HepG2 (cell line): ENCODE measurements around the gene TMEM74B. TPM values are rescaled to one million over a fixed set of nuclear protein-coding genes. Genes with fewer than 3 reads are reported as not detected.

Source experiments
- CC2D1A ChIP-seq: sonication (generic); formaldehyde crosslinking; IDR thresholded peaks from 2 replicates; pipeline ENCODE4 v1.8.1; 2023; ENCODE audit warnings: mild to moderate bottlenecking, missing genetic modification reagents
- FOXA3 ChIP-seq: IDR thresholded peaks from 2 replicates; pipeline ENCODE4 v1.6.1; 2016; ENCODE audit warnings: missing genetic modification reagents, missing compliant biosample characterization
- GABPA ChIP-seq, 2 experiments: IDR thresholded peaks; 2 replicates each; pipeline ENCODE4 v1.6.1; 2011 to 2016; ENCODE audit warnings: low read depth in 2 of 2, low read length in 1 of 2, missing biosample characterization in 1 of 2, missing genetic modification characterization in 1 of 2
- GATAD2A ChIP-seq: IDR thresholded peaks from 2 replicates; pipeline ENCODE4 v1.6.1; 2016
- HNF4A ChIP-seq: sonication (generic); formaldehyde crosslinking; IDR thresholded peaks from 2 replicates; pipeline ENCODE4 v1.4.0; 2020; ENCODE audit warnings: missing genetic modification reagents
- HNRNPL ChIP-seq: fragments of 200-400 bp; formaldehyde crosslinking; IDR thresholded peaks from 2 replicates; pipeline ENCODE4 v1.6.1; 2017; ENCODE audit warnings: mild to moderate bottlenecking, low read depth, low read length
- MTA1 ChIP-seq: sonication (generic); formaldehyde crosslinking; IDR thresholded peaks from 2 replicates; pipeline ENCODE4 v1.4.0; 2020; ENCODE audit warnings: missing genetic modification reagents, mild to moderate bottlenecking, borderline replicate concordance
- ONECUT2 ChIP-seq: sonication (generic); formaldehyde crosslinking; IDR thresholded peaks from 2 replicates; pipeline ENCODE4 v1.4.0; 2020; ENCODE audit warnings: missing genetic modification reagents
- SP5 ChIP-seq: IDR thresholded peaks from 2 replicates; pipeline ENCODE4 v1.6.1; 2016; ENCODE audit warnings: low read depth, borderline replicate concordance
- TERF1 ChIP-seq: sonication (generic); formaldehyde crosslinking; IDR thresholded peaks from 2 replicates; pipeline ENCODE4 v1.8.0; 2022; ENCODE audit warnings: mild to moderate bottlenecking, missing genetic modification reagents, moderate library complexity
- ZNF10 ChIP-seq: sonication (generic); formaldehyde crosslinking; IDR thresholded peaks from 2 replicates; pipeline ENCODE4 v1.4.0; 2020; ENCODE audit warnings: mild to moderate bottlenecking, low read depth, missing genetic modification reagents, borderline replicate concordance
- ZNF136 ChIP-seq: sonication (generic); formaldehyde crosslinking; IDR thresholded peaks from 2 replicates; pipeline ENCODE4 v1.8.1; 2022; ENCODE audit warnings: low read depth, mild to moderate bottlenecking, moderate library complexity, missing genetic modification reagents
- ZNF30 ChIP-seq: sonication (generic); formaldehyde crosslinking; IDR thresholded peaks from 2 replicates; pipeline ENCODE4 v1.5.0; 2020; ENCODE audit warnings: mild to moderate bottlenecking, missing genetic modification reagents
- ZNF331 ChIP-seq: sonication (generic); formaldehyde crosslinking; IDR thresholded peaks from 2 replicates; pipeline ENCODE4 v1.4.0; 2020; ENCODE audit warnings: missing genetic modification reagents
- ZNF362 ChIP-seq: sonication (generic); formaldehyde crosslinking; IDR thresholded peaks from 2 replicates; pipeline ENCODE4 v1.4.0; 2020; ENCODE audit warnings: missing genetic modification reagents, mild to moderate bottlenecking, borderline replicate concordance
- ZNF44 ChIP-seq: sonication (generic); formaldehyde crosslinking; IDR thresholded peaks from 2 replicates; pipeline ENCODE4 v1.5.1; 2020; ENCODE audit warnings: mild to moderate bottlenecking, missing genetic modification reagents
- ZNF501 ChIP-seq: sonication (generic); formaldehyde crosslinking; IDR thresholded peaks from 2 replicates; pipeline ENCODE4 v1.5.1; 2020; ENCODE audit warnings: mild to moderate bottlenecking, moderate library complexity, missing genetic modification reagents
- ZSCAN25 ChIP-seq: sonication (generic); formaldehyde crosslinking; IDR thresholded peaks from 2 replicates; pipeline ENCODE4 v1.8.0; 2022; ENCODE audit warnings: mild to moderate bottlenecking, missing genetic modification reagents
- polyA plus RNA-seq, 8 experiments: library from polyadenylated mRNA; depleted of rRNA in 3 of 8; stranded (reverse) in 7 of 8; unstranded in 1 of 8; fragments of >200 nt; fragmentation: Illumina TruSeq in 4 of 8; extraction: Trizol in 4 of 8; gene quantifications; 2 replicates each; pipeline versions ENCODE4 v1.2.1 to v1.2.3, GENCODE V29; 2011 to 2016; ENCODE audit warnings: low read depth in 4 of 8, missing spikeins in 1 of 8, mixed read lengths in 1 of 8; ENCODE audit not compliant: insufficient read depth in 1 of 8
- total RNA-seq, 5 experiments: library from RNA; depleted of rRNA; stranded (reverse); fragments of >200 nt; fragmentation: Illumina TruSeq; extraction: Trizol; gene quantifications; 2 replicates each; pipeline ENCODE4 v1.2.3, GENCODE V29; 2016; ENCODE audit warnings: low read depth in 1 of 5
- TF ChIP-seq, protein P1 (sequence below): sonication (generic); formaldehyde crosslinking; IDR thresholded peaks from 2 replicates; pipeline ENCODE4 v1.4.0; 2020; ENCODE audit warnings: missing genetic modification reagents, low read depth, mild to moderate bottlenecking, borderline replicate concordance
- TF ChIP-seq, protein P2 (sequence below): sonication (generic); formaldehyde crosslinking; IDR thresholded peaks from 2 replicates; pipeline ENCODE4 v1.4.0; 2020; ENCODE audit warnings: missing genetic modification reagents, mild to moderate bottlenecking, borderline replicate concordance
- TF ChIP-seq, protein P3 (sequence below): sonication (generic); formaldehyde crosslinking; IDR thresholded peaks from 2 replicates; pipeline ENCODE4 v1.4.0; 2020; ENCODE audit warnings: missing genetic modification reagents

The TMEM74B gene
- total and polyA plus RNA-seq, 2 of the 13 experiments (the other 11 are each of a cell fraction or from before 2014, with no cell fraction given) = 4.7 to 18.4 TPM

- TF ChIP-seq, protein P1, sequence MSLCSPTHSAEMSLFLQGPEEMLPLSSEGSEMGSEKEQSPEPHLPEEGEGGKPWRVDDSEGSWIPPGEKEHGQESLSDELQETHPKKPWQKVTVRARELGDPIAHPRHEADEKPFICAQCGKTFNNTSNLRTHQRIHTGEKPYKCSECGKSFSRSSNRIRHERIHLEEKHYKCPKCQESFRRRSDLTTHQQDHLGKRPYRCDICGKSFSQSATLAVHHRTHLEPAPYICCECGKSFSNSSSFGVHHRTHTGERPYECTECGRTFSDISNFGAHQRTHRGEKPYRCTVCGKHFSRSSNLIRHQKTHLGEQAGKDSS (CRISPR knock-in tag) = 0 out of 2 replicates have a peak, but pooled peaks have one; percentile 23
- 0 out of 2 replicates have a peak, but pooled peaks have one; percentile 48 for TF ChIP-seq HNRNPL
- peak; percentile 63; the same call in 1 of the 2 replicates for TF ChIP-seq ZNF44 (CRISPR knock-in tag)
- peak; percentile 45; the same call in 1 of the 2 replicates for TF ChIP-seq SP5 (CRISPR knock-in tag)
- no peak for TF ChIP-seq GABPA (IDR thresholded peaks at IDR 0.05; ENCODE audit: low read depth, low read length)
- 0 out of 2 replicates have a peak, but pooled peaks have one; percentile 14 for TF ChIP-seq GABPA (CRISPR knock-in tag; IDR thresholded peaks at IDR 0.05; ENCODE audit: low read depth)
- TF ChIP-seq ZNF136 = no peak
- TF ChIP-seq ZSCAN25 (CRISPR knock-in tag) = peak; percentile 90
- 0 out of 2 replicates have a peak, but pooled peaks have one; percentile 8 for TF ChIP-seq MTA1 (CRISPR knock-in tag)
- TF ChIP-seq ZNF10 (CRISPR knock-in tag) = no peak
- TF ChIP-seq CC2D1A = no peak
- TF ChIP-seq TERF1 (CRISPR knock-in tag) = peak; percentile 72; the same call in 1 of the 2 replicates
- peak; percentile 50 for TF ChIP-seq GATAD2A (CRISPR knock-in tag)
- no peak; the same call in 1 of the 2 replicates for TF ChIP-seq ZNF331
- TF ChIP-seq FOXA3 (CRISPR knock-in tag) = 0 out of 2 replicates have a peak, but pooled peaks have one; percentile 11
- TF ChIP-seq ZNF501 (CRISPR knock-in tag) = peak; percentile 81
- TF ChIP-seq, protein P2, sequence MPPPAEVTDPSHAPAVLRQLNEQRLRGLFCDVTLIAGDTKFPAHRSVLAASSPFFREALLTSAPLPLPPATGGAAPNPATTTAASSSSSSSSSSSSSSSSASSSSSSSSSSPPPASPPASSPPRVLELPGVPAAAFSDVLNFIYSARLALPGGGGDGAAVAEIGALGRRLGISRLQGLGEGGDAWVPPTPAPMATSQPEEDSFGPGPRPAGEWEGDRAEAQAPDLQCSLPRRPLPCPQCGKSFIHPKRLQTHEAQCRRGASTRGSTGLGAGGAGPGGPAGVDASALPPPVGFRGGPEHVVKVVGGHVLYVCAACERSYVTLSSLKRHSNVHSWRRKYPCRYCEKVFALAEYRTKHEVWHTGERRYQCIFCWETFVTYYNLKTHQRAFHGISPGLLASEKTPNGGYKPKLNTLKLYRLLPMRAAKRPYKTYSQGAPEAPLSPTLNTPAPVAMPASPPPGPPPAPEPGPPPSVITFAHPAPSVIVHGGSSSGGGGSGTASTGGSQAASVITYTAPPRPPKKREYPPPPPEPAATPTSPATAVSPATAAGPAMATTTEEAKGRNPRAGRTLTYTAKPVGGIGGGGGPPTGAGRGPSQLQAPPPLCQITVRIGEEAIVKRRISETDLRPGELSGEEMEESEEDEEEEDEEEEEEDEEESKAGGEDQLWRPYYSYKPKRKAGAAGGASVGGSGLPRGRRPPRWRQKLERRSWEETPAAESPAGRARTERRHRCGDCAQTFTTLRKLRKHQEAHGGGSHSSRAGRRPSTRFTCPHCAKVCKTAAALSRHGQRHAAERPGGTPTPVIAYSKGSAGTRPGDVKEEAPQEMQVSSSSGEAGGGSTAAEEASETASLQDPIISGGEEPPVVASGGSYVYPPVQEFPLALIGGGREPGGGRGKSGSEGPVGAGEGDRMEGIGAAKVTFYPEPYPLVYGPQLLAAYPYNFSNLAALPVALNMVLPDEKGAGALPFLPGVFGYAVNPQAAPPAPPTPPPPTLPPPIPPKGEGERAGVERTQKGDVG (CRISPR knock-in tag) = 0 out of 2 replicates have a peak, but pooled peaks have one; percentile 82
- no peak for TF ChIP-seq ONECUT2 (CRISPR knock-in tag)
- peak; percentile 90 for TF ChIP-seq ZNF362 (CRISPR knock-in tag)
- TF ChIP-seq ZNF30 (CRISPR knock-in tag) = no peak
- TF ChIP-seq, protein P3, sequence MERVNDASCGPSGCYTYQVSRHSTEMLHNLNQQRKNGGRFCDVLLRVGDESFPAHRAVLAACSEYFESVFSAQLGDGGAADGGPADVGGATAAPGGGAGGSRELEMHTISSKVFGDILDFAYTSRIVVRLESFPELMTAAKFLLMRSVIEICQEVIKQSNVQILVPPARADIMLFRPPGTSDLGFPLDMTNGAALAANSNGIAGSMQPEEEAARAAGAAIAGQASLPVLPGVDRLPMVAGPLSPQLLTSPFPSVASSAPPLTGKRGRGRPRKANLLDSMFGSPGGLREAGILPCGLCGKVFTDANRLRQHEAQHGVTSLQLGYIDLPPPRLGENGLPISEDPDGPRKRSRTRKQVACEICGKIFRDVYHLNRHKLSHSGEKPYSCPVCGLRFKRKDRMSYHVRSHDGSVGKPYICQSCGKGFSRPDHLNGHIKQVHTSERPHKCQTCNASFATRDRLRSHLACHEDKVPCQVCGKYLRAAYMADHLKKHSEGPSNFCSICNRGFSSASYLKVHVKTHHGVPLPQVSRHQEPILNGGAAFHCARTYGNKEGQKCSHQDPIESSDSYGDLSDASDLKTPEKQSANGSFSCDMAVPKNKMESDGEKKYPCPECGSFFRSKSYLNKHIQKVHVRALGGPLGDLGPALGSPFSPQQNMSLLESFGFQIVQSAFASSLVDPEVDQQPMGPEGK = peak; percentile 86
- peak; percentile 25; the same call in 1 of the 2 replicates for TF ChIP-seq HNF4A
Measured at GRCh38 chr20:1185790-1186334, 1.1 kb upstream of the TMEM74B start (continued).
